Measurements from ENCODE around the gene ABCA7. TPM values are rescaled to one million over a fixed set of nuclear protein-coding genes. Genes with fewer than 3 reads are reported as not detected.

ABCA7 gene
- total RNA-seq, 3 donors from 2014 or later (not counting 1 experiment from before 2014, with no cell fraction given) = 73.3 to 149 (median 121) TPM

GRCh38 chr19:1093811-1094553, 54.1 kb downstream of the ABCA7 start:
- ATAC-seq = no peak
- no peaks in the 10 kb centered on the region for H3K27me3 Mint-ChIP-seq (ENCODE audit: low read depth in 2 of 2)
- 82% methylated on average over 32 of the region's 32 CpGs for WGBS (ENCODE audit: insufficient coverage)
- peak overlapping the region; percentile 93 for H3K4me3 Mint-ChIP-seq
- no peak for DNase-seq
- no peak for TF ChIP-seq CTCF (IDR thresholded peaks at IDR 0.05)
- H3K36me3 Mint-ChIP-seq = no peaks in the 10 kb centered on the region
- peak overlapping the region; percentile 64 to 93 for H3K27ac Mint-ChIP-seq
- Histone ChIP-seq H3K27ac (ENCODE audit: low read length) (no peak overlapping the region), H3K9me3 (ENCODE audit: control insufficient read depth, insufficient read depth, low read length) (no peaks in the 10 kb centered on the region), H3K4me3 (ENCODE audit: low read length) (peak overlapping the region; percentile 94), H3K36me3 (ENCODE audit: control insufficient read depth, insufficient read depth, low read length) (peaks cover 25% of the 10 kb centered on the region), H3K4me1 (ENCODE audit: control insufficient read depth, insufficient read depth, low read length) (peaks cover 39% of the 10 kb centered on the region), H3K27me3 (ENCODE audit: control insufficient read depth, insufficient read depth, low read length) (no peaks in the 10 kb centered on the region)
- H3K4me1 Mint-ChIP-seq = peaks cover 8 to 45% of the 10 kb centered on the region in 2 donors
- no peaks in the 10 kb centered on the region for H3K9me3 Mint-ChIP-seq
- intact Hi-C loops (cut with micrococcal nuclease) = loop anchor here (2.0 kb wide), 1 partner anchor 17 kb away; no protein-coding TSS in a partner anchor

GRCh38 chr19:1094655-1094977, 54.7 kb downstream of the ABCA7 start:
- peaks cover 34% of the 10 kb centered on the region for H3K4me1 ChIP-seq (ENCODE audit: control insufficient read depth, insufficient read depth, low read length)
- WGBS (ENCODE audit: insufficient coverage) = under 1% methylated on average over 19 of the region's 19 CpGs
- H3K27ac Mint-ChIP-seq = peak overlapping the region; percentile 64 to 93
- ATAC-seq = peak in 1 of 3 donors; percentile 7
- H3K27me3 Mint-ChIP-seq (ENCODE audit: low read depth in 2 of 2) = no peaks in the 10 kb centered on the region
- H3K4me3 ChIP-seq (ENCODE audit: low read length) = peak overlapping the region; percentile 94
- H3K4me1 Mint-ChIP-seq = peaks cover 8 to 41% of the 10 kb centered on the region in 2 donors
- H3K36me3 Mint-ChIP-seq = no peaks in the 10 kb centered on the region
- intact Hi-C loops (cut with micrococcal nuclease) = no loop called here
- no peaks in the 10 kb centered on the region for H3K9me3 ChIP-seq (ENCODE audit: control insufficient read depth, insufficient read depth, low read length)
- DNase-seq = no peak
- peak overlapping the region; percentile 93 for H3K4me3 Mint-ChIP-seq
- H3K9me3 Mint-ChIP-seq = no peaks in the 10 kb centered on the region
- no peak for TF ChIP-seq CTCF (IDR thresholded peaks at IDR 0.05)
- peaks cover 18% of the 10 kb centered on the region for H3K36me3 ChIP-seq (ENCODE audit: control insufficient read depth, insufficient read depth, low read length)
- no peaks in the 10 kb centered on the region for H3K27me3 ChIP-seq (ENCODE audit: control insufficient read depth, insufficient read depth, low read length)
- peak overlapping the region; percentile 56 for H3K27ac ChIP-seq (ENCODE audit: low read length)

- H3K4me1 Mint-ChIP-seq = peaks cover 8 to 41% of the 10 kb centered on the region in 2 donors
- peaks cover 33% of the 10 kb centered on the region for H3K4me1 ChIP-seq (ENCODE audit: control insufficient read depth, insufficient read depth, low read length)
- under 1% methylated on average over 81 of the region's 81 CpGs for WGBS (ENCODE audit: insufficient coverage)
Measured at GRCh38 chr19:1094978-1095701, 55.2 kb downstream of the ABCA7 start, which contains the start of gene POLR2E. POLR2E (minus strand) TSS chr19:1095375; CDS start chr19:1095315, 60 bp downstream.

More at GRCh38 chr19:1094978-1095701, 55.2 kb downstream of the ABCA7 start, which contains the start of gene POLR2E:
- Histone ChIP-seq H3K4me3 (ENCODE audit: low read length) (peak within 1 kb of the TSS; percentile 94), H3K27ac (ENCODE audit: low read length) (peak within 1 kb of the TSS; percentile 56), H3K9me3 (ENCODE audit: control insufficient read depth, insufficient read depth, low read length) (no peaks in the 10 kb centered on the region), H3K36me3 (ENCODE audit: control insufficient read depth, insufficient read depth, low read length) (peaks cover 18% of the 10 kb centered on the region), H3K27me3 (ENCODE audit: control insufficient read depth, insufficient read depth, low read length) (no peaks in the 10 kb centered on the region)
- no peaks in the 10 kb centered on the region for H3K9me3 Mint-ChIP-seq
- no peaks in the 10 kb centered on the region for H3K36me3 Mint-ChIP-seq
- H3K27ac Mint-ChIP-seq = peak within 1 kb of the TSS; percentile 64 to 93
- H3K27me3 Mint-ChIP-seq (ENCODE audit: low read depth in 2 of 2) = no peaks in the 10 kb centered on the region
- ATAC-seq (peak; percentile 98 to 100 (median 99)), DNase-seq (peak; percentile 98 to 99)
- H3K4me3 Mint-ChIP-seq = peak within 1 kb of the TSS; percentile 93
- intact Hi-C loops (cut with micrococcal nuclease) = loop anchor here (1.0 kb wide), 1 partner anchor 8 kb away; the partner anchor contains the start of gene GPX4
- no peak for TF ChIP-seq CTCF (IDR thresholded peaks at IDR 0.05)
